GM19238 (cell line): ENCODE measurements around the gene PPP6R2.
A peak's percentile ranks its signal among the peaks of the same experiment; 100 is the strongest.

Source experiments
- DNase-seq: peaks from one replicate; pipeline ENCODE4 v3.0.0; 2011; ENCODE audit warnings: low spot score; ENCODE audit not compliant: insufficient read length

The PPP6R2 gene

GRCh38 chr22:50342651-50343540 is at the start of gene PPP6R2:
PPP6R2 (plus strand) TSS chr22:50343327; CDS start chr22:50393909, 50,582 bp downstream.
- peak; percentile 74 for DNase-seq

- DNase-seq = no peak
Observed at GRCh38 chr22:50293441-50294318, 49.4 kb upstream of the PPP6R2 start.

- DNase-seq = no peak
Observed at GRCh38 chr22:50294319-50294656, 48.8 kb upstream of the PPP6R2 start.

DNA sequence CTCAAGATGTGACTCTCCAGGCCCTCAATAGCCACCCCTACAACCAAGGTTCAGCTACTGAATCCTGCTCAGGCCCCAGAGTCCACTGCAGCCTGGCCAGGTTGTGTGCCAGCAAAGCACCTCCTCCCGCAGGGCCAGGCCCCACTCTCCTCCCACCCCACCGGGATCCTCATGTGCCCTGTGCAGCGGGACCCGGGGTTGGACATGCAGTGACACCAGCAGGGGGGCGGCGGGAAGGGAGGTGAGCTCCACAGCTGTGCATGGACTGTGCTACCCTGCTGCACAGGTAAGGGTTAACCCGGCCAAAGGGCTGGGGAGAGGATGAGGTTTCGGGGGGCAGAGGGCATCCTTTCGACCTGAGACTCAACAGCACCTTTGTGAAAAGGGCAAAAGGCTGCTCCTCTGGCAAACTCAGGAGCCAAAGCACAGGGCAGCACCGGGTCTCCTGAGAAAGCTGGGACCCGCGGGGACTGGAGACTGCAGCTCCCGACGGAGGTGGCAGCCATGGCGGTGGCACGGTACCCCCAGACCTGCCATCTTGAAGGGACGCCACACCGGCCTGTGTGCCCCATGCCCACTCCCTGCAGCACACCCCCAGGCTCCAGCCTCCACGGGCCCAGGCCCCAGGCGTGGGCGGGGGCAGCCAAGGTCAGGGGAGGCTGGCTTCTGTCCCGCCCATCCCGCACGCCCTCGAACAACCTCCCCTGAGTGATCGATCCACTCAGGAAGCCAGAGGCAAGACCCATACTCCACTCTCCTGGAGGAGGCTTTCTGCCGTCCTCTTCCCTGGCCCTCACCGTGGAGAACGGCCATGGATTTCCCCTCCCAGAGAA is 46.3 kb upstream of the PPP6R2 start:
- DNase-seq = no peak

GRCh38 chr22:50297510-50298265 is 45.4 kb upstream of the PPP6R2 start:
- DNase-seq = no peak

GRCh38 chr22:50298266-50298637 is 44.9 kb upstream of the PPP6R2 start:
- DNase-seq = no peak

DNA sequence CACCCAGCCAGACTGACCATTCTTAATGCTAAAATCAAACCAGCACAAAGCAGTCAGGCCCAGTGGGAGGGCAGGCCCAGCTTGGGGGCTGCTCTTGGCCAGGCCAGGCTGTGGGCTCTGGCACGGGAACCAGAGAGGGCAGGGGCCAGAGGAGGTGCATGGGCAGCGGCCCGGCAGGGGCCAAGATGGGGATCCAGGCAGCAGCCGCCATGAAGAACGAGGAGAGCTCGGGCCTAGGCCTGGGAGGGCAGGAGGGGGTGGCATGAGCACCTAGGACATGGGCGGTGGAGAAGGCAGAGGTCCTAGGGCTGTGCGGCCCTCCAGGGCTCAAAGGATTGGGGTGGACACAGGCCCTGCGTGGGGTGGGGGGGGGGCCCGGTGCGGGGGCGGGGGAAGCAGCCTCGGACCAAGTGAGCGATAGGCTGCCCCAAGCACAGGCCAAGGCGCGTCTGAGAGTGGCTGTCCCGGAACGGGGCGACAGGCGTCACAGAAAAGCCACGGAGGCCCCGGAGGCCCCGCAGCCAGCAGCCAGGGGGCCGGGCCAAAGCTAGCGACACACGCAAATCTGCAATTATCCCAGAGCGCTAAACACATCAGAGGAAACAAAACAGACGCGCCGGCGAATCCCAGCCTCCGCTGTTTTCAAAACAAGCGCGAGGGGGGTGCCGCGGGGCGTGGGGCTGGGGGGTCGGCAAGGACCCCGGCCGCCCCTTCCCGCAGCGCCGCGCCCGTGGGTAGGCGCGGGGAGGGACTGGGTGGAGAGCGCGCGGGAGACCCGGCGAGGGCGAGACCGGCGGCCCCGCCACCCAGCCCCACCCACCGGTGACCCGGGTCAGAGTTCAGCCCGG is 44.0 kb upstream of the PPP6R2 start:
- DNase-seq = no peak

GRCh38 chr22:50299785-50300619 is 43.1 kb upstream of the PPP6R2 start:
- DNase-seq = no peak

- DNase-seq = no peak
Observed at GRCh38 chr22:50300620-50301257, 42.4 kb upstream of the PPP6R2 start.

DNA sequence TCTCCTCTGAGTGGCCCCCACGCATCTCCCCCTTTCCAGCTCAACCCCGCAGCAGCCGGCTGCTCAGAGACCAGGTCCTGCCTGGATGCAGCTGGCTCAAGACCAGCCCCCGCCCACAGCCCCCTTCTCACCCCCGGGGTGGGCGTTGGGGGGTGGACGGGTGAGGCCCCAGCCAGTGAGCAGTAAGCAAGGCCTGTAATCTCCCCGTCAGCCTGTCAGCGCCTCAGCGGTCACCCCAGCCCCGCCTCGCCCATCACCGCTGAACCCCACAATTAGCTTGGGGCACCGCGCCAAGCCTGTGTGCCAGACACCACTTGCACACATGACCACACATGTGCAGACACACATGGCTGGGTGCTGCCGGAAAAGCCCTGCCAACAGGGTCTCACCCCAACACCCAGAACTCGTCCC is 41.5 kb upstream of the PPP6R2 start:
- DNase-seq = no peak

DNA sequence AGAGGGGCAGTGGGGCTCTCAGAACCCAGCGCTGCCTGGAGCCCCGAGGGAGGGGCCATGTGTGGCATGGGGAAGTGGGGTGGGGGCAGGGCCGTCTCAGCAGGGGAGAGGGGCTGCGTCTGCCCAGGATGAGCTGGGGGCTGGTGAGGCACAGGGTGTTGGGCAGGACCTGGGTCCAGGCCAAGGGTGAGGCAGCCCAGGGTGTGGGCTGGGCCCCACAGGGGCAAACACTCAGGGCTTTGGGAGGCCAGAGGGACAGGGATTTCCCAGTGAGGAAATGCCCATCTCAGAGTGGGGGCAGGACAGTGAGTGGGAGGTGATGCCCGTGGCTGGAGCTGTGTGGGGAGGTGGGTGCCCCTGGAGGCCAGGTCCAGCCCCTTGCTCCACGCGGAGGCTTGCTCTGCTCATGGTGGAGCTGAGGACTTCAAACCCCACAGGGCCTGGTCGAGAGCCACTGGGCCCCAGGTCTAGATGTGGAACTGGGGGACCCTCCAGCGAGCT is 41.0 kb upstream of the PPP6R2 start:
- DNase-seq = no peak

DNA sequence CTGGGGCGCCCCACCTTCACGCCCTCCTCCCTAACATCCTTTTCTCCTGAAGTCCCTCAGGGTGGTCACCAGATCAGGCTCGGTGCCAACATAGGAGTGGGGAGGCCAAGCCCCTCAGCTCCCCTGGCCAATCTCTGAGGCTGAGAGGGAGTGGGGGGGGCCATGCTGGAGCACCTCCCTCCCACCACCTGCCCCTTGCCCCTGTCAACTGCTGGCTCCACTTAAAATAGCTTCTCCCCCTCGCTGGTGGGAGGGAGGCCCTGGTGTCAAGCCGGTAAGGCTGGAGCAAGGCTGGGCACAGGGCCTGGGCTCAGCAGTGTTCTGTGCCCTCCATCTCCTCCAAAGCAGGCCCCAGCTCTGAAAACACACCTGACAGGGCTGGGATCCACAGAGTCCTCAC is 40.6 kb upstream of the PPP6R2 start:
- DNase-seq = no peak

DNA sequence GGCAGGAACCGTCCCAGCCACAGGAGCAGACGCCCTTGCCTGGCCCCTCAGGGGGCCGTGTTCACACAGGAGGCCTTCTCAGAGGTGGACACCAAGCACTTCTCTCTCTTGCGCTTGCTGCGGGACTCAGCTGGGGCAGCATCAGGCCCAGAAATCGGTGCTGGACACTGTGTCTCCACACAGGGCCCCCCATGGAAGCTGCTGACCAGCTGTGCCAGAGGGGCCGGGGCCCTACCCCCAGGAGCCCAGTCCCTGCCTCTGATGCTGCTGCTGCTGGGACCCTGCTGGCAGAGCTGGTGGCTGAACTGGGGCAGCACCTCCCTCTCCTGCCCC is 39.6 kb upstream of the PPP6R2 start:
- DNase-seq = no peak

GRCh38 chr22:50303848-50304527 is 39.1 kb upstream of the PPP6R2 start:
- DNase-seq = no peak

DNA sequence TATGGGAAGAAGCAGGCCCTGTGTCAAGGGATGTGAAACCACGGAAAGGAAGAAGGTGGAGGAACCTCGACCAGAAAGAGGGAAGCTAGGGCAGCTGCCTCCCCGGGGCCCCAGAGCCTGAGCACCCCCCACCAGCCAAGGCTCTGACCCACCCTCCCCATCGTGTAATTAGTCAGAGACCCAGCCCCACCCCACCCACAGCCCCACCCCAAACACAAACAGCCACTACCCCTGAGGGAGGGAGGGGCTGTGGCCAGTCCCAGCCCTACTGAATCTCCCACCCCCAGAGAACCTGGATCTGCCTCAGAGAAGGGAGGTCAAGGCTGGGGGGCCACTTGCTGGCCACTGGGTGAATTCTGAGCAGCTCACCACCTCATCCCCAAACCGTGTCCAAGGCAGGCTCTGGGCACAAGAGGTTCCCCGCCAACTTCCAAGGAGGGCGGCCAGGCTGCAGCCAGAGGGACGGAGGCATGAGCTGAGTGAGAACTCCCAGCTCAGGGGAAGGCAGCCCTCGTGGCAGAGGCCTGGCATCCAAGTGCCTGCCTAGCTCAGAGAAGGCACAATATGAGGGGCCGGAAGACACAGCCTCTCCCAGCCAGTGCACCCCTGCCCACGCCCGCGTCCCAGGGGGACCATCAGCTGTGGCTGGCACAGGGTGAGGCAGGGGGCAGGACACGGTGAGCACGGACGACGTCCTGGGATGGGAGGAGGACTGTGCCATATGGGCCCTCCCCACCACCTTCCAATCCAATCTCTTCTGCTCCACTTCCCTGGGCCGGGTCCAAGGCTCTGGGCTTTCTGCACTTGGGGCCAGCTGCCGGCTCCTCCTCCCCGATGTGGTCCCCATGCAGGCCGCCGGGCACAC is 38.4 kb upstream of the PPP6R2 start:
- DNase-seq = no peak

- DNase-seq = no peak
Observed at GRCh38 chr22:50305393-50305922, 37.7 kb upstream of the PPP6R2 start.
